NCI-H2107 (cell line): Measurements from ENCODE around the gene ANO1.
A peak's percentile ranks its signal among the peaks of the same experiment; 100 is the strongest.

Experiments
- DNase-seq: peaks from one replicate; lab custom pipeline; 2025; lab: John Stamatoyannopoulos, UW

ANO1 gene

GRCh38 chr11:70115778-70116177 lies 37.7 kb downstream of the ANO1 start:
- no peak for DNase-seq

GRCh38 chr11:70116386-70117065 lies 38.4 kb downstream of the ANO1 start:
- DNase-seq: peak; percentile 33

GRCh38 chr11:70117567-70118145 lies 39.5 kb downstream of the ANO1 start:
- no peak for DNase-seq

GRCh38 chr11:70118642-70119041 lies 40.5 kb downstream of the ANO1 start:
- no peak for DNase-seq

- DNase-seq: no peak
These were observed 41.4 kb downstream of the ANO1 start for GRCh38 chr11:70119502-70119901.

- no peak for DNase-seq
These were observed 42.6 kb downstream of the ANO1 start for GRCh38 chr11:70120674-70121073.

- DNase-seq: no peak
These were observed 44.5 kb downstream of the ANO1 start for GRCh38 chr11:70122490-70123198.

- DNase-seq: no peak
These were observed 45.6 kb downstream of the ANO1 start for GRCh38 chr11:70123711-70124110.

GRCh38 chr11:70124321-70125000 lies 46.3 kb downstream of the ANO1 start:
- DNase-seq: no peak

- no peak for DNase-seq
These were observed 48.4 kb downstream of the ANO1 start for GRCh38 chr11:70126494-70126893.

- no peak for DNase-seq
These were observed 49.7 kb downstream of the ANO1 start for GRCh38 chr11:70127653-70128434.

- DNase-seq: no peak
These were observed 50.4 kb downstream of the ANO1 start for GRCh38 chr11:70128435-70128906.

- no peak for DNase-seq
These were observed 51.0 kb downstream of the ANO1 start for GRCh38 chr11:70129051-70129592.

- DNase-seq: no peak
These were observed 52.5 kb downstream of the ANO1 start for GRCh38 chr11:70130636-70131035.

- DNase-seq: no peak
These were observed 53.6 kb downstream of the ANO1 start for GRCh38 chr11:70131606-70132190.

GRCh38 chr11:70132641-70133040 lies 54.5 kb downstream of the ANO1 start:
- DNase-seq: no peak

- no peak for DNase-seq
These were observed 55.7 kb downstream of the ANO1 start for GRCh38 chr11:70133771-70134335.

- peak; percentile 92 for DNase-seq
These were observed 56.4 kb downstream of the ANO1 start for GRCh38 chr11:70134490-70134889.

GRCh38 chr11:70135142-70135541 lies 57.0 kb downstream of the ANO1 start:
- DNase-seq: no peak

GRCh38 chr11:70135625-70136059 lies 57.5 kb downstream of the ANO1 start:
- peak; percentile 79 for DNase-seq

GRCh38 chr11:70137383-70137782 lies 59.3 kb downstream of the ANO1 start:
- no peak for DNase-seq
